Esophagus muscularis mucosa (tissue), 4 donors: ENCODE results near the gene PBX3.

Source experiments
- CTCF ChIP-seq, 3 experiments: fragments of 200-600 bp in 2 of 3; fragments of 450-650 bp in 1 of 3; sonication (generic) in 2 of 3; IDR thresholded peaks; one replicate each; pipeline ENCODE4 v1.5.1; 2017 to 2019; ENCODE audit warnings: antibody characterized with exemption in 3 of 3, mild to moderate bottlenecking in 2 of 3, moderate library complexity in 1 of 3
- EP300 ChIP-seq: sonication (generic); formaldehyde crosslinking; IDR thresholded peaks from one replicate; pipeline ENCODE4 v1.6.1; 2017; ENCODE audit warnings: antibody characterized with exemption
- POLR2A ChIP-seq: fragments of 450-650 bp; IDR thresholded peaks from one replicate; pipeline ENCODE4 v1.6.1; 2017; ENCODE audit warnings: antibody characterized with exemption, moderate library complexity, mild to moderate bottlenecking, low read depth
- POLR2AphosphoS5 ChIP-seq, 2 donors: sonication (generic); formaldehyde crosslinking; IDR thresholded peaks; one replicate each; pipeline ENCODE4 v1.6.1; 2017; ENCODE audit warnings: antibody characterized with exemption in 2 of 2

- TF ChIP-seq CTCF (IDR thresholded peaks at IDR 0.05) (no peak), EP300 (no peak), POLR2AphosphoS5 (IDR thresholded peaks at IDR 0.05) (no peak), POLR2A (no peak)
Observed at GRCh38 chr9:125726456-125727132, 20.6 kb upstream of the PBX3 start.
